GM08714 (cell line): ENCODE results near the gene TRIM75.

Source experiments
- H3K4me3 ChIP-seq: fragments of 200-500 bp; sonication (Bioruptor generic); 2 replicates; pipeline ENCODE4 v1.5.1; 2014; ENCODE audit warnings: mild to moderate bottlenecking, low read length, inconsistent platforms
- ZNF274 ChIP-seq: IDR thresholded peaks from 2 replicates; pipeline ENCODE4 v1.6.1; 2012; ENCODE audit warnings: mild to moderate bottlenecking, low read depth, low read length

TRIM75 gene

GRCh38 chr4:165101641-165102040, 48.0 kb downstream of the TRIM75 start:
- TF ChIP-seq ZNF274, result no peak
- no peak overlapping the region for H3K4me3 ChIP-seq

GRCh38 chr4:165106518-165106917, 52.9 kb downstream of the TRIM75 start:
- no peak overlapping the region for H3K4me3 ChIP-seq
- no peak for TF ChIP-seq ZNF274
